Activated CD4-positive, alpha-beta T cell treated with anti-CD3 and anti-CD28 coated beads, Interleukin-2, Interleukin-6, amounts not matched to agents 100 ng/mL and 50 ng/mL, durations not matched to agents 16 hours and 8 hours (primary cell): ENCODE measurements around the gene IFNA4.

Experiments used
- DNase-seq: peaks from one replicate; pipeline ENCODE4 v3.0.0-alpha.2; 2020

Gene IFNA4

DNA sequence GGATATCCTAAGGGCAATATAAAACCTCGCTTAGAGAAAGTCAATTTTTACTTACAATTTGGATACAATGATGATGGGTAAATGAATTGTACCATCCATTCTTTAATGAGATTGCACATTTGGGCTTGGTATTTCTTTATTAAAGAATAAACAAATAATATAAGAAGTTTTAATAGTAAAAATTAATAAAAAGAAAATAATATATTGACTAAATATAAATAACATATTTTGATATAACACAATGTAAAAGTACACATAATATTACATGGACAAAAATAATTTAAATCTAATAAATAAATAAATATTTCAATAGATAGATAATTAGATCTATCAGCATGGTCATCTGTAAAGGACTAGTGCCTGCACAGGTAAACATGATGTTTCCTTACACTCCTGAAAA, 21.9 kb downstream of the IFNA4 start:
- no peak for DNase-seq

DNA sequence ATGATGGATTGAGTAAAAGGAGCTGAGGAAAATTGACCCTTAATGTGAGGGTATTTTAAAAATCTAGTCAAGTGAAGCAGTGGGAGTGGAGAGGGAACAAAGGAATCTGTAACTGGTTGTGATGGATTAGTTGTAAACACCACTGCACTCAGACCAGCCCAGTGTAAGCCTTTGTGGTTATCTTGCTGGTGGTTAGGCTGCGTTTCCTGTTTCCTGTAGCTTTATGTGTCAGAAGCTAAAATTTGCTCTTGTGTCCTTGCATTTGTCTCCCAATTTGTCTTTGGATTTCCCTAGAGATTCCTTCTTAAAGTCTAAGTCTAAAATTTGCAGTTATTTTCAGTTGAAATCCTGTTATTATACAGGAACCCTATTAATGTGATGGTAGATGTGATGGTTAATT, 27.2 kb downstream of the IFNA4 start:
- peak; percentile 63 for DNase-seq

- no peak for DNase-seq
Observed at GRCh38 chr9:21155501-21155900, 31.9 kb downstream of the IFNA4 start.

- peak; percentile 36 for DNase-seq
Observed at GRCh38 chr9:21154018-21154608, 33.3 kb downstream of the IFNA4 start.

DNA sequence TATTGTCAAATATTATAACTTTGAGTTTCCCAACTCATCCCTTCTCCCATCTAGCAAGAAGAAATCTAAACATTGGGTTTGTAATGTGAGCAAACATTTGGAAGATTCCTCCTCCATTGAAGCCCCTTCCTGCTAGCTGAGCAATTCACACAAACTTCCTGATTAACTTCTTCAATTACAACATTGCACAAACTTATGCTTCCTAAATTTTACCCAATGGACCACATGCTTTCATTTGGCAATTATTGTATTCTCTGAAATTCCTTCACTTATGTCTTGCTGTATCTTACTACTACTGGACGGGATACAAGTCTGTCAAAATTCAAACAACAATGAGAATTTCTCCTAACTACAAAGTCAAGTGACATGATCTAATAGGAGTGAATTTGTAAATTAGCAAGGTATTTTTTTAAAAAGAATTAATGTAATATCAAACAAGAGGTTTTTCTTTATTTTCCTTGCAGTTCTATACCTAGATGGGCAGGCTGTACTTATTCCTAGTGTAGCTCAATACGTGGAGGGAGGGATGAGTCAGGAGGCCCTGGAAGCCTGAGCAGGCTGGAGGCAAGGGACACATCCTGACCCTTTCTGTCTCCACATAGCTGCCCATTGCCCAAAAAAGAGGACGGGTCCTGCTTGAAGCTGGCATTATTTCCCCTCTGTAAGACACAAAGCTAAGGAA, 33.9 kb downstream of the IFNA4 start:
- no peak for DNase-seq

DNA sequence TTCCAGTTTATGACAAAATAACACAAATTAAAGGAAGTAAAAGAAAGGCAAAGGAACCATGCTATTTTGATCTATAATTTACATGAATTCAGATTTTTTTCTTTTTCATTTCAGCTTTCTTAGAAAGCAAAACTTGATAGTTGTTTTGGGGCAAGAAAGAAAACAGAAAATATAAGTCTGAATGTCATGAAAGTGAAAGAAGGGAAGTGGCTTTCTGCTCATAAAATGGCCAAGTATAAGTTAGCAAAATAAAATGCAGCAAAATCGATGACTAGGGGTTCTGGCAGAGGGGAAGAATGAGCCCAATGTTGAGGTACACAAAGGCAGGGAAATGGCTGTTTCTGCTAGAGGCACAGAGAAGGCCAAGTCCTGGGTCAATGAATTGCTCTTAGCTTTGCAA, 42.8 kb downstream of the IFNA4 start:
- no peak for DNase-seq

- DNase-seq, result no peak
Observed at GRCh38 chr9:21141427-21141882, 45.9 kb downstream of the IFNA4 start, which contains the start of gene IFNW1. TSS of gene IFNW1 (minus strand) at chr9:21141832. CDS start at chr9:21141570, 262 bp downstream.

- DNase-seq, result no peak
Observed at GRCh38 chr9:21137020-21137419, 50.4 kb downstream of the IFNA4 start.
